SW480 (cell line): Measurements from ENCODE around the gene LAX1.
"Not testable (repeated sequence)": the region's sequence is repeated elsewhere in the genome, so short reads cannot be mapped to it uniquely, and the experiment has no call there.

Source experiments
- DNase-seq: peaks from one replicate; pipeline ENCODE4 v3.0.0-alpha.2; 2016; ENCODE audit warnings: low spot score

The LAX1 gene

GRCh38 chr1:203765029-203765837 is at the start of gene LAX1:
TSS of gene LAX1 (plus strand) at chr1:203765183. CDS start at chr1:203765566, 383 bp downstream.
- DNase-seq: no peak

GRCh38 chr1:203717120-203717519 is 47.9 kb upstream of the LAX1 start:
- no peak for DNase-seq

GRCh38 chr1:203720242-203720641 is 44.7 kb upstream of the LAX1 start:
- no peak for DNase-seq

- no peak for DNase-seq
These were observed 42.1 kb upstream of the LAX1 start for GRCh38 chr1:203722909-203723308.

GRCh38 chr1:203726417-203726867 is 38.5 kb upstream of the LAX1 start:
- DNase-seq: no peak

- no peak for DNase-seq
These were observed 31.7 kb upstream of the LAX1 start for GRCh38 chr1:203733009-203733863.

GRCh38 chr1:203742436-203742835 is 22.5 kb upstream of the LAX1 start:
- DNase-seq: no peak

GRCh38 chr1:203743091-203743571 is 21.9 kb upstream of the LAX1 start:
- DNase-seq: no peak

GRCh38 chr1:203744075-203744972 is 20.7 kb upstream of the LAX1 start:
- no peak for DNase-seq

- DNase-seq: no peak
These were observed 18.7 kb upstream of the LAX1 start for GRCh38 chr1:203746281-203746680.

- no peak for DNase-seq
These were observed 13.9 kb upstream of the LAX1 start for GRCh38 chr1:203751051-203751450.

- not testable (repeated sequence) for DNase-seq
These were observed 13.2 kb upstream of the LAX1 start for GRCh38 chr1:203751618-203752361.

GRCh38 chr1:203754455-203754864 is 10.5 kb upstream of the LAX1 start:
- DNase-seq: no peak

- DNase-seq: no peak
These were observed 8.9 kb upstream of the LAX1 start for GRCh38 chr1:203756036-203756435.

GRCh38 chr1:203758749-203759148 is 6.2 kb upstream of the LAX1 start:
- DNase-seq: not testable (repeated sequence)

- no peak for DNase-seq
These were observed 4.5 kb upstream of the LAX1 start for GRCh38 chr1:203760506-203760905.

- not testable (repeated sequence) for DNase-seq
These were observed 3.0 kb upstream of the LAX1 start for GRCh38 chr1:203761958-203762357.

- DNase-seq: no peak
These were observed 1.5 kb upstream of the LAX1 start for GRCh38 chr1:203763505-203763904.

GRCh38 chr1:203764105-203765028 is 616 bp upstream of the LAX1 start:
- no peak for DNase-seq

GRCh38 chr1:203768256-203768655 is 3.3 kb downstream of the LAX1 start:
- DNase-seq: no peak
